NK-92 (cell line): Measurements from ENCODE around the gene TMOD1.

Experiments used
- DNase-seq: peaks from one replicate; lab custom pipeline; 2025; ENCODE audit not compliant: unreplicated experiment; lab: John Stamatoyannopoulos, UW

Gene TMOD1

DNA sequence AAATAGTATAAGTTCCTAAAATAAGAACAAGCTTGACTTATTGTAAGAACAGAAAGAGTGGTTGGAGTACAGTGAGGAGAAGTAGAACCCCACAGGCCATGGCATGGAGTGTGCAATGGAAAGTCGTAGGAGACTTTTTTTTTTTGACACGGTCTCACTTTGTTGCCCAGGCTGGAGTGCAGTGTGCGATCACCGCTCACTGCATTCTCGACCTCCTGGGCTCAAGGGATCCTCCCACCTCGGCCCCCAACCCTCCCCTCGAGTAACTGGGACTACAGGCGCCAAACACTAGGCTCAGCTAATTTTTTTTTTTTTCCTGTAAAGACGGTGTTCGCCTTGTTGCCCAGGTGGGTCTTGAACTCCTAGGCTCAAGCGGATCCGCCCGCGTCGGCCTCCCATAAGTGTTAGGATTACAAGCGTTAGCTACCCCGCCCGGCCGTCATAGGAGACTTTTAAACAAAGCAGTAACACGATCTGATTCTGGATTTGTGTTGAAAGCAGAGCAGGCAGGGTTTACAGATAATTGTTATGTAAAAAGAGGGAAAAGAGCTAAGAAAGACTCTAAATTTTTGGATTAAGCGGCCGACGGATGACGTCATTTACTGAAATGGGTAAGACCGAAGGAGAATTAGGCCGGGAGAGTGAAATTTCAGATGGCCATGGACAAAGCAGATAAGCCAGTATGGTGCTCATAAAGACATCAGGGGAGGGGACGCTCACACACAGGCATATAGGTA is 130.9 kb downstream of the TMOD1 start:
- no peak for DNase-seq

DNA sequence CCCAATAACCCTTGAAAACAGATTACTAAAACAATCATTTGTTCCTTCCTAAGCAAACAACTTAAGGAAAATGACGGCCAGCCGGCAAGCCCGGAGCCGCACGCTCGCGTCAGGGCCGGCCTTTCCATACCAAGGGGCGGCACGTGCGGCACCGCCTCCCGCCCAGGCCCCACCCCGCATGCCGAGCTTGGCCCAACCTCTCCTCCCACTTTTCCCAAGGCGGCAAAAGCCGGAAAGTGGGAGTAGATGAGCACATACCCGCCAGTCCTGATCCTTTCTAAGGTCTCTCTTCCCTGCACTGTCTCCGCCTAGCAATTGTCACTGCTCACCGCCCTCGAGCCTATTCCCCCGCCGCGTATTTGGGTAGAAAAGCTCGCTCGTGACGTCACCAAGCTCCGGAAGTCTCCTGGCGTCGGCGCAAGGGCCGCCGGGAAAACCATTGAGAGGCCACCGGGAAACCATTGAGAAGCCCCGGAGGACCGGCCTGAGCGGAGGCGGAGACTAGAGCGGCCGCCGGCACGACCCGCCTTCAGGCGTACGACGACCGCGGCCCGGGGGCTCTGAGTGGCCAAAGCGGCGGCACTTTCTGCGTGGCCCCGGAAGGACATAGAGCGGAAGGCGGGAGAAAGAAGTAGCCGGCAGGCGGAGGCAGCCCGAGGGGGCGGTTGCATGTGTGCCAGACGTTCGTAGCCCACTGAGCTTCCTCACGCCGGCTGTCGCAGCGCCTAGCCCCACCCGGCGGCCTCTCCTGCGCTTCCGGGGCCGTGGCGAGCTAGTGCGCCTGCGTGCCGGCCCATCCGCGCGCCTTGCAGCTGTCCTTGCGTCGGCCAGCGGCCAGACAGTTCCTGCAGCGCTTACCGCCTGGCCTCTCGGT is 131.8 kb downstream of the TMOD1 start, which contains the start of the genes NCBP1 and TSTD2:
Gene NCBP1 (plus strand): TSS at position 837 of the 874 bp plus-strand sequence. CDS start 61 bp downstream, outside the sequence.
Gene TSTD2 (minus strand): TSS at position 384 of the 874 bp plus-strand sequence. CDS start 5,806 bp downstream, outside the sequence.
- DNase-seq: peak; percentile 65

DNA sequence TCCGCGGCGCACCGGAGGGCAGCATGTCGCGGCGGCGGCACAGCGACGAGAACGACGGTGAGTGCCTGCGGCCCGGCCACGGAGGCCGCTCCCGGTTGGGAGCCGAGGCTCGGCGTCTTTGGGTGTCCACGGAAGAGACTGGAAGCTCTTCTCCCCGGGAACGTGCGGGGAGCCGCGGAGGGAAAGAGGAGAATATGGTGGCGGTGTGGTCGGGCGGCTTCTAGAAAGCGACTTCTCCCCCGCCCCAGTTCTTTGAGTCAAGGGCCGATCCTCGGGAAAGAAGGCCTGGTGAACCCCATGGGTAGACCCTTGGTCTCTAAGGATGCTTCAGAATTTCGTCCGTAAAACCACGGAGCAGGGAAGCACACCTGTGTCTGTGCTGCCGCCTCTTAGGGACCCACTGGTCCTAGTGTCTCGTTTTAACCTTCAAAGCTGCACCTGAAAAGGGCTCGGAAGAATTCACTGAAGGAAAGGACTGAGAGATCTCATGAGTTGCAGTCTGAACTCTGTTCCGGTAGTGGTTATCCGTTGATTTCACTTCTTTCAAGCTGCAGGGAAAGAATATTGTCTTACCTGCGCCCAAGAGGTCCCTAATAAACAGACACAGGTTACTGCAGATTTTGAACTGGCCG is 132.5 kb downstream of the TMOD1 start:
- no peak for DNase-seq

DNA sequence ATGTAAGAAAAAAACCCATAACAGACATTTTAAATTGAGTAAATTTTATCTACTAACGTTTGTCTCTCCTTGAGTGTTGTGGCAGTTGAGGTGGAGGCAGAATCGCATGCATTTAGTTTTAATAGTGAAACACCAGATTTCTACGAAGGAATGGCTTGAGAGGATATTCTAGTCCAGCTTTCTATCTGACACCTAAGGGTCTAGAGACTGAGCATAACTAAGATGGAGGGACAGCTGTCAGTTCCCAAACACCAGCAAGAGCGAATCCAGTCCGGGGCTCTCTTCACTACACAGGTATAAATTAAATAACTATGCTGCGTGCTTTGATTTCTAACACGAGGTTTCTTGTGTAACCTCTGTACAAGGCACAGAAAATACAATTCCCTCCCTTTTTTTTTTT is 133.6 kb downstream of the TMOD1 start:
- no peak for DNase-seq

DNA sequence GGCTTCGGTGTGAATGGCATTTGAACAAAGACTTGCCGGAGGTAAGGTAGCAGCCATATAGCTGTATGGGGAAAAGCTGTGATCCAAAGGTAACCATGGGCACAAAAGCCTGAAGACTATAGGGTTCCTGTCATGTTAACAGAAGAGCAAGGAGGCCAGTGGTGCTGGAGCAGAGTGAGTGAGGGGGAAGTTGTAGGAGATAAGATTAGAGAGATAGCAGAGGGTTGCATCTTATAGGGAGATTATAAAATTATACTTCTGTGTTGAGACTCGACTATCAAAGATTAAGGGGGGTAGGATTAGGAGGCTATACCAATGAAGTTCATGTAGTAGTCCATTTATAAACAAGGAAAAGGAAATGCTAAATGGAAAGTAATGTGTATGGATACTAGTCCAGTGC is 135.4 kb downstream of the TMOD1 start:
- DNase-seq: no peak

DNA sequence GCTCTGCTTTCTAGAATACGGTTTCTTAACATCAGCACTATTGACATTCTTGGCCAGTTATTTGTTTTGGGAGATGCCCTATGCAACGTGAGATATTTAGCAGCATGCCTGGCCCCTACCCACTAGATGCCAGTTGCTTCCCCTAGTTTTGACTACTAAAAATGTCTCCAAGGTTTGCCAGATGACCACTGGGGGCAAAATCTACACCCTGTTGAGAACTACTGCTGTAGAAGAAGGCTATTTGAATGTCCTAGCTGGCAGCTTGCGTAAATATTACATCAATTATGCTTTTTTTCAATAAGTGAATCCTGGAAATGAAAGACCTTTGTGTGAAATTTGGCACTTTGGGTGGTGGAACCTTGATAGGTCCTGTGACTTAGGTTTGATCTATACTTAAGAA is 137.2 kb downstream of the TMOD1 start:
- DNase-seq: no peak

DNA sequence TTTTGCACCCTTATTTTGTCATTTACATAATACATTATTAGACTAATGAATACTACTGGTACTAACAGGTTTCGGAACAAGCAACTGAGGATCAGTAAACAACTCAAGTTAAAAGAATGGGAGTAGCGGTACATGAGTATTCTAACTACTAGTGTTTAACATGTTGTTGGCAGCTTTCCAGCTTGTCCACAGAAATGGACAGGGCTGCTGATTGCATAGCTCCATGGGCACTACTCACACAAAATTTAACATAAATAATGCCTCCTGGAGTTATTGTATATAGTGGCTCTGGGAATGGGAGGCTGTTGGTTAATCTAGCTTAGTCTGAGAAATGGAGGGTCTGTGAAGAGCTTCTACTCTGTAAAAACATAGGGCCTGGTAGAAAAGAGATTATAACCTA is 138.9 kb downstream of the TMOD1 start:
- no peak for DNase-seq

DNA sequence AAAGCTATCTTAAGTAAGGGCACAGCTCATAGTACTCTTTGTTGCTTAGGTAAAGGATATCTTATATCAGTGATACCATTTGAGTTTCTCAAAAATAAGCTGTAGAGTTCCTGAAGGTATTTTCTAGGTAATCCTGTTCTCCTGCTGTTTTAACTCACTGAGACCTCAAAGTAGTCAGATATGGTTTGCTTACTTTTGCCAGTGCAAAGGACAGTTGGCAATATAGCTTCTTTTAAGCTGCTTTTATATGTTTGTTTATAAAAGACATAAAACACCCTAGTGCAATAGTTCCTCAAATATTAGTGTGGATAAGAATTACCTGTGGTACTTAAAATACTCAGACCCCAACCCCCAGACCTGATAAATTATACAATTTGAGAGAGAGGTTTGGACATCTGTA is 144.3 kb downstream of the TMOD1 start:
- no peak for DNase-seq

DNA sequence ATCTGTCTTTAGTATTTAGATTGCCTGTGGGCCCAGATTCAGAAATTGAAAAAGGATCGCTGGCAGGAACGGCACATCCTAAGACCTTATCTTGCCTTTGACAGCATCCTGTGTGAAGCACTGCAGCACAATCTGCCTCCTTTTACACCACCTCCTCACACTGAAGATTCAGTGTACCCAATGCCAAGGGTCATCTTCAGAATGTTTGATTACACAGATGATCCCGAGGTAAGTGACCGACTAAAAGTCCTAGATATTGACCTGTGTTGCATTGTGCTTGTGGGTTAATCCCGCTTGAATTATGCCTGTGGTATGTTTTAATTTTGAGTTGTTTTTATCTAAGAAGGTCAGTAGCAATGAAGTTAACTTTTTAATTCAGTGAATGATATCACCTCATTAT is 146.5 kb downstream of the TMOD1 start:
- DNase-seq: no peak
